Fibroblast of villous mesenchyme (primary cell): ENCODE measurements around the gene AAK1. TPM values are rescaled to one million over a fixed set of nuclear protein-coding genes. Genes with fewer than 3 reads are reported as not detected.
A peak's percentile ranks its signal among the peaks of the same experiment; 100 is the strongest.
"Not testable (repeated sequence)": the region's sequence is repeated elsewhere in the genome, so short reads cannot be mapped to it uniquely, and the experiment has no call there.

ENCODE experiments used
- DNase-seq: peaks from one replicate; pipeline ENCODE4 v3.0.0-alpha.2; 2010; ENCODE audit warnings: low read depth
- H3K4me3 ChIP-seq: 2 replicates; pipeline ENCODE4 v1.5.1; 2011; ENCODE audit warnings: low read depth, mild to moderate bottlenecking, low read length
- total RNA-seq: library from RNA; depleted of rRNA; stranded (reverse); fragments of >200 nt; gene quantifications from 2 replicates; pipeline ENCODE4 v1.2.3, GENCODE V29; 2012
- TF ChIP-seq, protein P1 (sequence below): IDR thresholded peaks from 2 replicates; pipeline ENCODE4 v1.5.1; 2012; ENCODE audit warnings: low read depth, mild to moderate bottlenecking, low read length; ENCODE audit not compliant: insufficient read depth

The AAK1 gene
- total RNA-seq, 1 donor, result 68.2 TPM

- H3K4me3 ChIP-seq, result no peak overlapping the region
- DNase-seq, result no peak
- TF ChIP-seq, protein P1, sequence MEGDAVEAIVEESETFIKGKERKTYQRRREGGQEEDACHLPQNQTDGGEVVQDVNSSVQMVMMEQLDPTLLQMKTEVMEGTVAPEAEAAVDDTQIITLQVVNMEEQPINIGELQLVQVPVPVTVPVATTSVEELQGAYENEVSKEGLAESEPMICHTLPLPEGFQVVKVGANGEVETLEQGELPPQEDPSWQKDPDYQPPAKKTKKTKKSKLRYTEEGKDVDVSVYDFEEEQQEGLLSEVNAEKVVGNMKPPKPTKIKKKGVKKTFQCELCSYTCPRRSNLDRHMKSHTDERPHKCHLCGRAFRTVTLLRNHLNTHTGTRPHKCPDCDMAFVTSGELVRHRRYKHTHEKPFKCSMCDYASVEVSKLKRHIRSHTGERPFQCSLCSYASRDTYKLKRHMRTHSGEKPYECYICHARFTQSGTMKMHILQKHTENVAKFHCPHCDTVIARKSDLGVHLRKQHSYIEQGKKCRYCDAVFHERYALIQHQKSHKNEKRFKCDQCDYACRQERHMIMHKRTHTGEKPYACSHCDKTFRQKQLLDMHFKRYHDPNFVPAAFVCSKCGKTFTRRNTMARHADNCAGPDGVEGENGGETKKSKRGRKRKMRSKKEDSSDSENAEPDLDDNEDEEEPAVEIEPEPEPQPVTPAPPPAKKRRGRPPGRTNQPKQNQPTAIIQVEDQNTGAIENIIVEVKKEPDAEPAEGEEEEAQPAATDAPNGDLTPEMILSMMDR, result no peak
Observed at GRCh38 chr2:69578198-69578540, 65.4 kb downstream of the AAK1 start.

DNA sequence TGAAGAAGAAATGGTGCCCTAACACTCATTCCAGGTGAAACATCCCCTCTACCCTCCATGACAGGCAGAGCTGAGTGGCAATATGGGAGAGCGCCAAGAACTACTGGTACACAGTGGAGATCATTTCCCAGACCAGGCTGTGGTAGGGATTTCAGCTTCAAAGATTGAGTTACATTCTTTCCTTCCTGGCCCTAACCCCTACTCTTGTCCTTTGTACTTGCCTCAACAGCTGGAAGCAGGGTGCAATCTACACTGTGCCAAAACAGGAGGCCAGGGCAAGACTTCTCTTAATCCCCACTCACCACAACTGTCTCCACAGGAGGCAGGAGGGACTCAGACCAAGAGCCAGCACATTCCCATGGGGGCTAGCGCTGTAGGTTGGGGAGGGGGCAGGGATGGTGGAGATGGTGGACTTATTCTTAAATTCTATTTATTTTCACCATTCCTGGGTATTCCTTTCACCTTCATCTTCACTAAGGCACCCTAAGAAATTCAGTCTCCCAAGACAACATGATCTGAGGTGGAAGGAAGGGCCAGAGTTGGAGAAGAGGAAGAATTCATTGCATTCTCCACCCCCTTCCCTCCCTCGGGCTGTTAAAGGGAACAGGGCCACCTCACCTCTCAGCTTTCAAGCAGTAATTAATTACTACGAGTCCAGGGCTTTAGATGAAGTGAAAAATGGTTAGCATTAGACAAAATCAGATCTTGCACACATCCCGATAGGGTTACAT lies 65.9 kb downstream of the AAK1 start:
- TF ChIP-seq, protein P1, result no peak
- no peak overlapping the region for H3K4me3 ChIP-seq
- peak; percentile 50 for DNase-seq

DNA sequence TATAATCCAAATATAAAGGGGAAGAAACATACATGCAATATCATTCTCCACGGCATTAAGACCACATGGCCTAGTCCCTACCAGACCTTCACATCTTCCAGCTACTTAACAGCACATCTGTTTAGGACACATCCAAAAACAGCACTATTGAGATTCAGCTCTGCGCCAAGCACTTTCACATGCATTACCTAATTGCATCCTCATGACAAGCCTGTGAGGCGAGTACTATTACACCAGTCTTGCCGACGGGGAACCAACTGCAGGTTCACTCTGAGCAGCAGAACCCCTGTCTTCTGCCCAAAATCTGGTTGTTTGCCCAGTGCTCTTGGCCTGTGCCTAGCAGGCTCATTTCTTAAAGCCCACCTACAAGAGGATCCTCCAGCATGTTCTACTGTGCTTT lies 66.7 kb downstream of the AAK1 start:
- TF ChIP-seq, protein P1, result no peak
- no peak for DNase-seq
- no peak overlapping the region for H3K4me3 ChIP-seq

DNA sequence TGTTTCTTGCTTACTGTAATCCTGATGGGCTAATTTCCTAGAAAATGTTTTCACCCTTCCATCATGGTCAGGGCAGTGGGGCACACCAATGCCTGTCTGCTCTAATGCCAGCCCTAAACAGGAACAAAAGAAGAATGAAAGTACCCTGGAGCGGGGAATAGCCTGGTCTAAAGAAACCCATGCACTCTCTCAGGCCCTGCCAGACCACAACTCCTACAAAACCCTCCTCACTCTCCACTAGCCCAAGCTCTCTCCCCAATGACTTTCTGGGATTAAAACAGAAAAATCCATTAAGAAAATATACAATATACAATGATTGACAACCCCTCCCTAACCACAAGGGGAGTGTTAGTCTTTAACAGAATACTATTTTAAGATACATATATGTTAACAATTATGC lies 67.6 kb downstream of the AAK1 start:
- no peak for DNase-seq
- TF ChIP-seq, protein P1, result no peak
- no peak overlapping the region for H3K4me3 ChIP-seq

- H3K4me3 ChIP-seq, DNase-seq: not testable (repeated sequence)
Observed at GRCh38 chr2:69575371-69575770, 68.2 kb downstream of the AAK1 start.

- TF ChIP-seq, protein P1, result no peak
- H3K4me3 ChIP-seq, result no peak overlapping the region
- DNase-seq, result peak; percentile 32
Observed at GRCh38 chr2:69572641-69573040, 70.9 kb downstream of the AAK1 start.

- no peak for DNase-seq
- TF ChIP-seq, protein P1, result no peak
- no peak overlapping the region for H3K4me3 ChIP-seq
Observed at GRCh38 chr2:69571189-69571588, 72.3 kb downstream of the AAK1 start.
